CD4-positive, alpha-beta T cell (primary cell): ENCODE measurements around the gene SV2C. TPM values are rescaled to one million over a fixed set of nuclear protein-coding genes. Genes with fewer than 3 reads are reported as not detected.

ENCODE experiments used
- ATAC-seq: fragments of 200-7000 bp; cut with Tn5 transposase; one replicate; pipeline ENCODE4 v1.10.0; 2022; ENCODE audit warnings: mild to moderate bottlenecking; ENCODE audit not compliant: poor library complexity
- CTCF ChIA-PET: fragments of 350-600 bp; sonication (Branson Sonifier 250); formaldehyde crosslinking; loops from one replicate; lab custom pipeline; 2021; ENCODE audit warnings: antibody characterized with exemption, inconsistent platforms; lab: Charles Lee
- POLR2A ChIA-PET: fragments of 350-600 bp; sonication (Branson Sonifier 250); formaldehyde crosslinking; loops from one replicate; lab custom pipeline; 2021; ENCODE audit warnings: antibody characterized with exemption, inconsistent platforms; lab: Charles Lee
- DNase-seq, 14 experiments: peaks; one replicate each; pipeline ENCODE4 v3.0.0-alpha.2; 2013 to 2020; ENCODE audit warnings: mixed read lengths in 2 of 14
- H3K27ac ChIP-seq, 2 donors: one replicate each; pipeline versions ENCODE4 v1.5.1 to v1.7.0; 2013; ENCODE audit warnings: low read length in 2 of 2, low read depth in 1 of 2, mild to moderate bottlenecking in 1 of 2
- H3K27me3 ChIP-seq, 2 experiments: 1 replicate in 1 of 2; 2 replicates in 1 of 2; pipeline versions ENCODE4 v1.6.1 to v1.7.0; 2013; ENCODE audit warnings: low read length in 2 of 2, control low read depth in 1 of 2, mild to moderate bottlenecking in 1 of 2, moderate library complexity in 1 of 2; ENCODE audit not compliant: insufficient read depth in 2 of 2, control insufficient read depth in 1 of 2
- H3K36me3 ChIP-seq: one replicate; pipeline ENCODE4 v1.6.1; 2013; ENCODE audit warnings: low read length, control low read depth; ENCODE audit not compliant: insufficient read depth
- H3K4me1 ChIP-seq: one replicate; pipeline ENCODE4 v1.6.1; 2013; ENCODE audit warnings: low read length, control low read depth; ENCODE audit not compliant: insufficient read depth
- H3K4me3 ChIP-seq: one replicate; pipeline ENCODE4 v1.5.1; 2013; ENCODE audit warnings: mild to moderate bottlenecking, low read length, moderate library complexity
- H3K9me3 ChIP-seq, 2 experiments: 1 replicate in 1 of 2; 2 replicates in 1 of 2; pipeline versions ENCODE4 v1.6.1 to v1.7.0; 2013; ENCODE audit warnings: low read length in 2 of 2, mild to moderate bottlenecking in 2 of 2, control low read depth in 1 of 2, moderate library complexity in 1 of 2; ENCODE audit not compliant: control insufficient read depth in 1 of 2, insufficient read depth in 1 of 2
- H3K27ac Mint-ChIP-seq: one replicate; pipeline ENCODE4 v1.8.0; 2020; ENCODE audit warnings: mixed read lengths
- H3K27me3 Mint-ChIP-seq: one replicate; pipeline ENCODE4 v1.8.0; 2021; ENCODE audit warnings: mixed read lengths
- H3K36me3 Mint-ChIP-seq: one replicate; pipeline ENCODE4 v1.8.0; 2021; ENCODE audit warnings: low read depth, mixed read lengths
- H3K4me1 Mint-ChIP-seq: one replicate; pipeline ENCODE4 v1.8.0; 2021; ENCODE audit warnings: low read depth, mixed read lengths
- H3K4me3 Mint-ChIP-seq: one replicate; pipeline ENCODE4 v1.8.0; 2020; ENCODE audit warnings: mild to moderate bottlenecking, mixed read lengths
- H3K9me3 Mint-ChIP-seq: one replicate; pipeline ENCODE4 v1.8.0; 2020; ENCODE audit warnings: mixed read lengths
- intact Hi-C, 2 experiments: fragments of 100-400 bp; cut with DNase I in 1 of 2; cut with micrococcal nuclease in 1 of 2; formaldehyde crosslinking; loops; one replicate each; pipeline versions ENCODE4 v1.15.1 to v1.9.0; 2023 to 2025; cut with DNase I, micrococcal nuclease
- total RNA-seq, 174 experiments: library from RNA in 2 of 174; stranded (reverse) in 2 of 174; gene quantifications; one replicate each; pipeline ENCODE4 v1.2.3 and lab custom pipeline; 2021 to 2026
- TF ChIP-seq, protein P1 (sequence below): fragments of 200-600 bp; IDR thresholded peaks from one replicate; pipeline ENCODE4 v1.8.0; 2022; ENCODE audit warnings: antibody characterized with exemption, mild to moderate bottlenecking

Gene SV2C
- total RNA-seq, 2 experiments from 2014 or later: 0.03 to 0.08 TPM

GRCh38 chr5:76194340-76194739 lies 111.2 kb downstream of the SV2C start:
- intact Hi-C loops: no loop called here
- ATAC-seq (no peak), DNase-seq (no peak)
- Mint-ChIP-seq H3K4me1 (peaks cover 3% of the 10 kb centered on the region), H3K27ac (no peak overlapping the region), H3K4me3 (no peak overlapping the region), H3K9me3 (no peaks in the 10 kb centered on the region), H3K27me3 (no peaks in the 10 kb centered on the region), H3K36me3 (no peaks in the 10 kb centered on the region)
- Histone ChIP-seq H3K9me3 (no peaks in the 10 kb centered on the region), H3K27ac (no peak overlapping the region), H3K4me1 (peaks cover 2% of the 10 kb centered on the region), H3K4me3 (no peak overlapping the region), H3K36me3 (no peaks in the 10 kb centered on the region), H3K27me3 (no peaks in the 10 kb centered on the region)
- POLR2A ChIA-PET: no interaction called here
- TF ChIP-seq, protein P1, sequence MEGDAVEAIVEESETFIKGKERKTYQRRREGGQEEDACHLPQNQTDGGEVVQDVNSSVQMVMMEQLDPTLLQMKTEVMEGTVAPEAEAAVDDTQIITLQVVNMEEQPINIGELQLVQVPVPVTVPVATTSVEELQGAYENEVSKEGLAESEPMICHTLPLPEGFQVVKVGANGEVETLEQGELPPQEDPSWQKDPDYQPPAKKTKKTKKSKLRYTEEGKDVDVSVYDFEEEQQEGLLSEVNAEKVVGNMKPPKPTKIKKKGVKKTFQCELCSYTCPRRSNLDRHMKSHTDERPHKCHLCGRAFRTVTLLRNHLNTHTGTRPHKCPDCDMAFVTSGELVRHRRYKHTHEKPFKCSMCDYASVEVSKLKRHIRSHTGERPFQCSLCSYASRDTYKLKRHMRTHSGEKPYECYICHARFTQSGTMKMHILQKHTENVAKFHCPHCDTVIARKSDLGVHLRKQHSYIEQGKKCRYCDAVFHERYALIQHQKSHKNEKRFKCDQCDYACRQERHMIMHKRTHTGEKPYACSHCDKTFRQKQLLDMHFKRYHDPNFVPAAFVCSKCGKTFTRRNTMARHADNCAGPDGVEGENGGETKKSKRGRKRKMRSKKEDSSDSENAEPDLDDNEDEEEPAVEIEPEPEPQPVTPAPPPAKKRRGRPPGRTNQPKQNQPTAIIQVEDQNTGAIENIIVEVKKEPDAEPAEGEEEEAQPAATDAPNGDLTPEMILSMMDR: no peak
- CTCF ChIA-PET: no interaction called here

DNA sequence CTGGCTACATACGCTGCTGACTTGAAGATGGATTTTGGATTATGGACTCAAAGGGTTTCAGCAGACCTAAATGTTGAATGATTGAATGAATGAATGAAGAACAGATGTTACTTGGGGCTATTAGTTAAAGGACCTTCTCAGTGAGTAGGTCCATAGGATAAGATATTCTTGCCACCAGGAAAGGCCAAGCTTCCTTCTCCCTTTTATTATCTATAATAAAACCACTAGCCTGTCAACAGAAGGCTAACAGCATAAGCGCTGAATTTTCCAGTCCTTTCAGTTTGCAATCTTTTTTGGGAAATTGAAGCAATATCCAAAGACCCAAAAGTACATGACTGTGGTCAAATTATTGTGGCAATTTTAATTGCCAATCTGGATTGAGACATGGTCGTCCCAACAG lies 113.3 kb downstream of the SV2C start:
- intact Hi-C loops: no loop called here
- Mint-ChIP-seq H3K4me3 (no peak overlapping the region), H3K27ac (no peak overlapping the region), H3K9me3 (no peaks in the 10 kb centered on the region), H3K36me3 (no peaks in the 10 kb centered on the region), H3K4me1 (peaks cover 6% of the 10 kb centered on the region), H3K27me3 (no peaks in the 10 kb centered on the region)
- no peaks in the 10 kb centered on the region for H3K36me3 ChIP-seq
- DNase-seq (no peak), ATAC-seq (no peak)
- H3K4me1 ChIP-seq: peaks cover 5% of the 10 kb centered on the region
- no peak overlapping the region for H3K4me3 ChIP-seq
- no peaks in the 10 kb centered on the region for H3K27me3 ChIP-seq
- CTCF ChIA-PET: no interaction called here
- POLR2A ChIA-PET: no interaction called here
- TF ChIP-seq, protein P1: no peak
- no peaks in the 10 kb centered on the region for H3K9me3 ChIP-seq
- H3K27ac ChIP-seq: no peak overlapping the region

- Histone ChIP-seq H3K4me1 (peaks cover 5% of the 10 kb centered on the region), H3K4me3 (no peak overlapping the region), H3K27me3 (no peaks in the 10 kb centered on the region), H3K36me3 (no peaks in the 10 kb centered on the region), H3K9me3 (no peaks in the 10 kb centered on the region), H3K27ac (no peak overlapping the region)
- intact Hi-C loops: no loop called here
- Mint-ChIP-seq H3K36me3 (no peaks in the 10 kb centered on the region), H3K9me3 (no peaks in the 10 kb centered on the region), H3K4me3 (no peak overlapping the region), H3K27ac (no peak overlapping the region), H3K4me1 (peaks cover 6% of the 10 kb centered on the region), H3K27me3 (no peaks in the 10 kb centered on the region)
- POLR2A ChIA-PET: no interaction called here
- ATAC-seq (no peak), DNase-seq (no peak)
- TF ChIP-seq, protein P1: no peak
- CTCF ChIA-PET: no interaction called here
These were observed 113.8 kb downstream of the SV2C start for GRCh38 chr5:76196886-76197489.
